A673 (cell line): Measurements from ENCODE around the gene MEAK7. TPM values are rescaled to one million over a fixed set of nuclear protein-coding genes. Genes with fewer than 3 reads are reported as not detected.

Experiments used
- BruUV-seq: library from RNA; stranded (reverse); fragments of 400-500 nt; replicated peaks from 2 replicates; lab custom pipeline; 2021; lab: Mats Ljungman, UMichigan
- CTCF ChIA-PET: fragments of 300-600 bp; sonication (Branson Sonifier 250); formaldehyde crosslinking; loops from one replicate; lab custom pipeline; 2022; ENCODE audit warnings: antibody characterized with exemption; lab: Charles Lee
- POLR2A ChIA-PET: fragments of 300-600 bp; sonication (Branson Sonifier 250); formaldehyde crosslinking; loops from one replicate; lab custom pipeline; 2022; ENCODE audit warnings: antibody characterized with exemption; ENCODE audit not compliant: low non-redundant PET; lab: Charles Lee
- DNase-seq: peaks from one replicate; pipeline ENCODE4 v3.0.0-alpha.2; 2015; ENCODE audit warnings: low spot score
- H3K27ac ChIP-seq: fragments of 200-600 bp; sonication (generic); 2 replicates; pipeline ENCODE4 v1.5.1; 2016; ENCODE audit warnings: mixed run types, low read depth, mild to moderate bottlenecking, mixed read lengths, antibody characterized with exemption, low read length; ENCODE audit not compliant: poor library complexity, severe bottlenecking
- H3K27me3 ChIP-seq: fragments of 200-600 bp; sonication (generic); replicated peaks from 2 replicates; pipeline ENCODE4 v1.6.1; 2017; ENCODE audit warnings: mixed run types, low read depth, mild to moderate bottlenecking, mixed read lengths, antibody characterized with exemption, low read length; ENCODE audit not compliant: insufficient read depth, poor library complexity
- H3K36me3 ChIP-seq: fragments of 200-600 bp; sonication (generic); 2 replicates; pipeline ENCODE4 v1.6.1; 2016; ENCODE audit warnings: mixed run types, mild to moderate bottlenecking, mixed read lengths, antibody characterized with exemption, low read length; ENCODE audit not compliant: insufficient read depth, poor library complexity, severe bottlenecking
- H3K4me1 ChIP-seq: fragments of 200-600 bp; sonication (generic); 2 replicates; pipeline ENCODE4 v1.6.1; 2017; ENCODE audit warnings: mixed run types, mild to moderate bottlenecking, mixed read lengths, antibody characterized with exemption, low read length; ENCODE audit not compliant: insufficient read depth, poor library complexity, severe bottlenecking
- H3K4me3 ChIP-seq: fragments of 200-600 bp; sonication (generic); 2 replicates; pipeline ENCODE4 v1.5.1; 2016; ENCODE audit warnings: low read depth, mixed run types, mild to moderate bottlenecking, mixed read lengths, low read length; ENCODE audit not compliant: poor library complexity, severe bottlenecking
- H3K9me3 ChIP-seq: fragments of 200-600 bp; sonication (generic); 2 replicates; pipeline ENCODE4 v1.6.1; 2016; ENCODE audit warnings: mixed run types, low read depth, mild to moderate bottlenecking, mixed read lengths, antibody characterized with exemption, low read length; ENCODE audit not compliant: poor library complexity, severe bottlenecking
- CTCF ChIP-seq: fragments of 300-800, 200-600 bp; sonication (generic); conservative IDR thresholded peaks from 2 replicates; pipeline ENCODE4 v1.5.1; 2017; ENCODE audit warnings: low read depth, mild to moderate bottlenecking, antibody characterized with exemption, low read length, moderate library complexity, mixed read lengths
- EZH2 ChIP-seq: fragments of 200-600 bp; sonication (generic); IDR thresholded peaks from 2 replicates; pipeline ENCODE4 v1.6.1; 2017; ENCODE audit warnings: borderline replicate concordance, low read depth, mild to moderate bottlenecking, mixed read lengths, antibody characterized with exemption, low read length; ENCODE audit not compliant: poor library complexity, severe bottlenecking
- intact Hi-C: fragments of 100-400 bp; cut with micrococcal nuclease; formaldehyde crosslinking; loops from one replicate; pipeline ENCODE4 v1.10.0; 2022; ENCODE audit not compliant: unreplicated experiment
- total RNA-seq: library from RNA; stranded (reverse); gene quantifications from 2 replicates; pipeline ENCODE4 v1.2.3, GENCODE V29; 2021

The MEAK7 gene
- total RNA-seq, 1 experiment from 2014 or later, result 11.6 TPM

- intact Hi-C loops, result no loop called here
- H3K27ac ChIP-seq, result no peak overlapping the region
These were observed 10.7 kb upstream of the MEAK7 start for GRCh38 chr16:84514874-84515835.

GRCh38 chr16:84514295-84514873 lies 9.9 kb upstream of the MEAK7 start:
- H3K27ac ChIP-seq, result no peak overlapping the region
- TF ChIP-seq EZH2, result no peak
- no peak for TF ChIP-seq CTCF
- no peaks in the 10 kb centered on the region for H3K36me3 ChIP-seq
- ChIA-PET POLR2A (no interaction called here), CTCF (no interaction called here)
- no peaks in the 10 kb centered on the region for H3K27me3 ChIP-seq
- intact Hi-C loops, result no loop called here
- no peak for DNase-seq
- no peaks in the 10 kb centered on the region for H3K9me3 ChIP-seq
- H3K4me3 ChIP-seq, result no peak overlapping the region
- BruUV-seq, result no TSS peak
- H3K4me1 ChIP-seq, result no peaks in the 10 kb centered on the region

More at GRCh38 chr16:84514874-84515835, 10.7 kb upstream of the MEAK7 start:
- H3K4me1 ChIP-seq, result no peaks in the 10 kb centered on the region
- no TSS peak for BruUV-seq
- CTCF ChIA-PET, result no interaction called here
- no peaks in the 10 kb centered on the region for H3K36me3 ChIP-seq
- no peak for TF ChIP-seq EZH2
- TF ChIP-seq CTCF, result no peak
- POLR2A ChIA-PET, result no interaction called here
- no peak overlapping the region for H3K4me3 ChIP-seq
- H3K27me3 ChIP-seq, result no peaks in the 10 kb centered on the region
- DNase-seq, result no peak
- no peaks in the 10 kb centered on the region for H3K9me3 ChIP-seq

GRCh38 chr16:84513666-84514065 lies 9.2 kb upstream of the MEAK7 start:
- no peaks in the 10 kb centered on the region for H3K27me3 ChIP-seq
- BruUV-seq, result no TSS peak
- no peak overlapping the region for H3K27ac ChIP-seq
- ChIA-PET POLR2A (no interaction called here), CTCF (interaction anchor here (0.6 to 0.7 kb wide), 2 partner anchors 11 to 196 kb away, joined by 3 to 5 read pairs; no protein-coding TSS in a partner anchor)
- no peak overlapping the region for H3K4me3 ChIP-seq
- no peak for TF ChIP-seq EZH2
- no peak for TF ChIP-seq CTCF
- H3K9me3 ChIP-seq, result no peaks in the 10 kb centered on the region
- no peaks in the 10 kb centered on the region for H3K4me1 ChIP-seq
- no peaks in the 10 kb centered on the region for H3K36me3 ChIP-seq
- DNase-seq, result no peak
- intact Hi-C loops, result no loop called here
